Esophagus (tissue), 2 donors: ENCODE measurements around the gene CCNQ. TPM values are rescaled to one million over a fixed set of nuclear protein-coding genes. Genes with fewer than 3 reads are reported as not detected.
"Not testable (repeated sequence)": the region's sequence is repeated elsewhere in the genome, so short reads cannot be mapped to it uniquely, and the experiment has no call there.

Experiments
- H3K27ac ChIP-seq, 2 donors: one replicate each; pipeline ENCODE4 v1.5.1; 2013; ENCODE audit warnings: low read depth in 2 of 2, mild to moderate bottlenecking in 2 of 2, inconsistent platforms in 1 of 2, low read length in 1 of 2, moderate library complexity in 1 of 2
- H3K27me3 ChIP-seq, 2 donors: one replicate each; pipeline ENCODE4 v1.6.1; 2013; ENCODE audit warnings: low read length in 2 of 2, control low read depth in 1 of 2, mild to moderate bottlenecking in 1 of 2; ENCODE audit not compliant: insufficient read depth in 2 of 2, control insufficient read depth in 1 of 2
- H3K36me3 ChIP-seq, 2 donors: one replicate each; pipeline ENCODE4 v1.6.1; 2013; ENCODE audit warnings: low read length in 1 of 2; ENCODE audit not compliant: control insufficient read depth in 2 of 2, insufficient read depth in 2 of 2
- H3K4me1 ChIP-seq, 2 donors: one replicate each; pipeline ENCODE4 v1.6.1; 2013; ENCODE audit warnings: low read length in 1 of 2; ENCODE audit not compliant: control insufficient read depth in 2 of 2, insufficient read depth in 2 of 2
- H3K4me3 ChIP-seq, 2 donors: one replicate each; pipeline ENCODE4 v1.5.1; 2013; ENCODE audit warnings: low read length in 2 of 2, mild to moderate bottlenecking in 2 of 2, low read depth in 1 of 2, moderate library complexity in 1 of 2
- H3K9me3 ChIP-seq, 2 donors: one replicate each; pipeline ENCODE4 v1.6.1; 2013; ENCODE audit warnings: mild to moderate bottlenecking in 2 of 2, low read depth in 1 of 2, low read length in 1 of 2, moderate library complexity in 1 of 2; ENCODE audit not compliant: control insufficient read depth in 2 of 2, insufficient read depth in 1 of 2
- WGBS, 2 donors: extraction: QIAGEN DNeasy Blood & Tissue Kit; methylation state at CpG; one replicate each; pipeline ENCODE4 v1.1.7; 2013; 5-methylcytosine and 5-hydroxymethylcytosine counted together
- polyA plus RNA-seq, 2 donors: library from polyadenylated mRNA; stranded (reverse); fragments of 200-250 nt; gene quantifications; one replicate each; pipeline ENCODE4 v1.2.3, GENCODE V29; 2013
- donor health status: healthy with polysubstance abuse.
- donor health status: Bipolar disorder and iron deficiency.

CCNQ gene
- polyA plus RNA-seq, 2 donors = 20.1 to 24.7 TPM

GRCh38 chrX:153610836-153611213, 11.9 kb upstream of the CCNQ start:
- Histone ChIP-seq H3K27me3 (no peaks in the 10 kb centered on the region), H3K27ac (no peak overlapping the region), H3K4me1 (peaks cover 0 to 2% of the 10 kb centered on the region in 2 donors), H3K4me3 (no peak overlapping the region), H3K9me3 (peaks cover 0 to 4% of the 10 kb centered on the region in 2 donors), H3K36me3 (no peaks in the 10 kb centered on the region)
- WGBS, 2 donors = 71 to 79% methylated on average over 8 to 9 of the region's 9 CpGs

GRCh38 chrX:153609917-153610835, 11.2 kb upstream of the CCNQ start:
- H3K36me3 ChIP-seq = no peaks in the 10 kb centered on the region
- WGBS, 2 donors = 4 to 26% methylated on average over 59 to 63 of the region's 63 CpGs

GRCh38 chrX:153608806-153609205, 9.9 kb upstream of the CCNQ start:
- no peak overlapping the region for H3K4me3 ChIP-seq
- peaks cover 0 to 2% of the 10 kb centered on the region in 2 donors for H3K4me1 ChIP-seq
- no peaks in the 10 kb centered on the region for H3K36me3 ChIP-seq
- no peak overlapping the region for H3K27ac ChIP-seq
- 59 to 66% methylated on average over 4 of the region's 4 CpGs for WGBS, 2 donors
- H3K9me3 ChIP-seq = peaks cover 0 to 4% of the 10 kb centered on the region in 2 donors
- peaks cover 0 to 3% of the 10 kb centered on the region in 2 donors for H3K27me3 ChIP-seq

More at GRCh38 chrX:153609917-153610835, 11.2 kb upstream of the CCNQ start:
- H3K4me3 ChIP-seq = no peak overlapping the region
- H3K9me3 ChIP-seq = peaks cover 0 to 4% of the 10 kb centered on the region in 2 donors
- H3K4me1 ChIP-seq = peaks cover 0 to 2% of the 10 kb centered on the region in 2 donors
- H3K27ac ChIP-seq = no peak overlapping the region
- no peaks in the 10 kb centered on the region for H3K27me3 ChIP-seq

- H3K9me3 ChIP-seq = peaks cover 0 to 4% of the 10 kb centered on the region in 2 donors
- peaks cover 0 to 3% of the 10 kb centered on the region in 2 donors for H3K27me3 ChIP-seq
- WGBS, 2 donors = 54 to 68% methylated on average over 2 of the region's 2 CpGs
- H3K4me1 ChIP-seq = peaks cover 0 to 2% of the 10 kb centered on the region in 2 donors
- H3K4me3 ChIP-seq = no peak overlapping the region
- H3K27ac ChIP-seq = no peak overlapping the region
- H3K36me3 ChIP-seq = no peaks in the 10 kb centered on the region
These were observed 9.4 kb upstream of the CCNQ start for GRCh38 chrX:153608376-153608775.

GRCh38 chrX:153606503-153606902, 7.6 kb upstream of the CCNQ start:
- Histone ChIP-seq H3K4me1 (peaks cover 0 to 2% of the 10 kb centered on the region in 2 donors), H3K27me3 (peaks cover 0 to 3% of the 10 kb centered on the region in 2 donors), H3K36me3 (no peaks in the 10 kb centered on the region), H3K27ac (no peak overlapping the region), H3K9me3 (peaks cover 0 to 4% of the 10 kb centered on the region in 2 donors), H3K4me3 (no peak overlapping the region)
- 83 to 86% methylated on average over 22 to 23 of the region's 23 CpGs for WGBS, 2 donors

- not testable (repeated sequence) for H3K9me3 ChIP-seq, H3K4me1 ChIP-seq, H3K36me3 ChIP-seq, H3K27me3 ChIP-seq, H3K27ac ChIP-seq, H3K4me3 ChIP-seq
- 83 to 90% methylated on average over 18 of the region's 18 CpGs for WGBS, 2 donors
These were observed 5.9 kb upstream of the CCNQ start for GRCh38 chrX:153604666-153605380.

- Histone ChIP-seq H3K27me3 (peaks cover 0 to 3% of the 10 kb centered on the region in 2 donors), H3K4me3 (no peak overlapping the region), H3K9me3 (peaks cover 0 to 4% of the 10 kb centered on the region in 2 donors), H3K36me3 (no peaks in the 10 kb centered on the region), H3K27ac (no peak overlapping the region), H3K4me1 (peaks cover 0 to 4% of the 10 kb centered on the region in 2 donors)
- 91 to 97% methylated on average over 13 to 17 of the region's 17 CpGs for WGBS, 2 donors
These were observed 4.3 kb upstream of the CCNQ start for GRCh38 chrX:153603131-153603656.

- WGBS, 2 donors = 86 to 94% methylated on average over 3 of the region's 3 CpGs
- Histone ChIP-seq H3K4me1 (peaks cover 0 to 4% of the 10 kb centered on the region in 2 donors), H3K27ac (no peak overlapping the region), H3K4me3 (no peak overlapping the region), H3K27me3 (peaks cover 0 to 3% of the 10 kb centered on the region in 2 donors), H3K36me3 (no peaks in the 10 kb centered on the region), H3K9me3 (peaks cover 0 to 4% of the 10 kb centered on the region in 2 donors)
These were observed 3.7 kb upstream of the CCNQ start for GRCh38 chrX:153602601-153603000.

GRCh38 chrX:153601511-153602110, 2.7 kb upstream of the CCNQ start:
- WGBS, 2 donors = 85 to 89% methylated on average over 12 of the region's 12 CpGs
- H3K4me1 ChIP-seq = peaks cover 0 to 4% of the 10 kb centered on the region in 2 donors
- peaks cover 0 to 3% of the 10 kb centered on the region in 2 donors for H3K9me3 ChIP-seq
- H3K27ac ChIP-seq = no peak overlapping the region
- H3K36me3 ChIP-seq = no peaks in the 10 kb centered on the region
- peaks cover 0 to 3% of the 10 kb centered on the region in 2 donors for H3K27me3 ChIP-seq
- H3K4me3 ChIP-seq = no peak overlapping the region
